Ramos (cell line): ENCODE data around the gene MDM2.

ENCODE experiments used
- in situ Hi-C: fragments of 300-500 bp; cut with MboI; formaldehyde crosslinking; loops from one replicate; pipeline ENCODE4 v1.14.3; 2022; ENCODE audit warnings: low sequenced_read_pairs; ENCODE audit not compliant: unreplicated experiment

MDM2 gene

GRCh38 chr12:68784015-68784414, 24.0 kb upstream of the MDM2 start:
- in situ Hi-C loops, result no loop called here

GRCh38 chr12:68785358-68785757, 22.6 kb upstream of the MDM2 start:
- in situ Hi-C loops, result no loop called here

DNA sequence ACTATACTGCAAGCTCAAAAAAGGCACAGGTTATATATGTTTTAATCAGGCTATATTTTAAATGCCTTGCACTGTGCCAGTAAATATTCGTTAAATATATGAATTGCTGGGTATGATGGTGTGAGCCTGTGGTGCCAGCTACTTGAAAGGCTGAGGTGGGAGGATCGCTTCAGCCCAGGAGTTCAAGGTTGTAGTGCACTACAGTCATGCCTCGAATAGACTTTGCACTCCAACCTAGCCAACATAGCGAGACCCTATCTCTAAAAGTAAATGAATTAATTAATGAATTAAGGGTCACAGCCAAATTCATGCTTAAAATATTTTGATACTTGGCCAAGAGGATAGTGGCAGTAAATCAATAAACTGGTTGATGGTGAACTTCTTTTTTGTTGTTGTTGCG, 22.2 kb upstream of the MDM2 start:
- in situ Hi-C loops, result no loop called here

DNA sequence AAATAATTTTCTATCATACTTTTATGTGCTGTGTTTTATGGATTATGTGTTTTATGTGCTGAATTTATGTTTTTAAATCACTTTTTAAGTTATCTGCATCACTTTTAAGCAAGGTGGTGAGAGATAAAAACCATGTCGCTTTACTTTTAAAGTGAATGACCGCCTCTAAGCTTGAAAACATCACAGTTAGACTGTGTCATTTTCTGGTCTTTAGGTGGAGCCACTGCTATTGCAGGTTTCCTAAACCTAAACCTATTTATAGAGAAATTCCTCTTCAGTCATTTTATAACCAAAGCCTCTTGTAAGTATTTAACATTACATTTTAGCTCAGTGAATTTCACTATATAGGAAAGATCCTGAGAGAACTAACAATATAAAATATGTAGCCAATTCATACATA, 21.0 kb upstream of the MDM2 start:
- in situ Hi-C loops, result no loop called here

- in situ Hi-C loops, result no loop called here
Observed at GRCh38 chr12:68788554-68789143, 19.3 kb upstream of the MDM2 start.

DNA sequence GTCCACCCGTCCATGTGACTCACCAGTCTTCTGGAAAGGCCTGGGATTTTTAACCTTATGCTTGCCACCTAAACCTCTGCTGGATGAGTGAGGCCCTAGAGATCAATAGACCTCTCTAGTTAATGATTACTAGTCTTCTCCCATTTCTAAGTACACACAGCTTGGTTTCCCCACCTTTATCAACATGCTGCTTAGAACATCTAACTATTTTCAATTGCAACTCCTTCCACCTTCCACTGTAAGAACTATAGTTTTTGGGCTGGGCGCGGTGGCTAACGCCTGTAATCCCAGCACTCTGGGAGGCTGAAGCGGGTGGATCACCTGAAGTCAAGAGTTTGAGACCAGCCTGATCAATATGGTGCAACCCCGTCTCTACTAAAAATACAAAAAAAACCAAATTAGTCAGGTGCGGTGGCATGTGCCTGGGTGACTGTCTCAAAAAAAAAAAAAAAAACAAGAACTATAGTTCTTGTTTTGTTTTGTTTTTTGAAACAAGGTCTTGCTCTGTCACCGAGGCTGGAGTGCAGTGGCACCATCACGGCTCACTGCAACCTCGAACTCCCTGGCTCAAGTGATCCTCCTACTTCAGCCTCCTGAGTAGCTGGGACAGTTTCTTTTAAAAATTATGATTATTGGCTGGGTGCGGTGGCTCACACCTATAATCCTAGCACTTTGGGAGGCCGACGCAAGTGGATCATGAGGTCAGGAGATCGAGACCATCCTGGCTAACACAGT, 18.7 kb upstream of the MDM2 start:
- in situ Hi-C loops, result no loop called here

DNA sequence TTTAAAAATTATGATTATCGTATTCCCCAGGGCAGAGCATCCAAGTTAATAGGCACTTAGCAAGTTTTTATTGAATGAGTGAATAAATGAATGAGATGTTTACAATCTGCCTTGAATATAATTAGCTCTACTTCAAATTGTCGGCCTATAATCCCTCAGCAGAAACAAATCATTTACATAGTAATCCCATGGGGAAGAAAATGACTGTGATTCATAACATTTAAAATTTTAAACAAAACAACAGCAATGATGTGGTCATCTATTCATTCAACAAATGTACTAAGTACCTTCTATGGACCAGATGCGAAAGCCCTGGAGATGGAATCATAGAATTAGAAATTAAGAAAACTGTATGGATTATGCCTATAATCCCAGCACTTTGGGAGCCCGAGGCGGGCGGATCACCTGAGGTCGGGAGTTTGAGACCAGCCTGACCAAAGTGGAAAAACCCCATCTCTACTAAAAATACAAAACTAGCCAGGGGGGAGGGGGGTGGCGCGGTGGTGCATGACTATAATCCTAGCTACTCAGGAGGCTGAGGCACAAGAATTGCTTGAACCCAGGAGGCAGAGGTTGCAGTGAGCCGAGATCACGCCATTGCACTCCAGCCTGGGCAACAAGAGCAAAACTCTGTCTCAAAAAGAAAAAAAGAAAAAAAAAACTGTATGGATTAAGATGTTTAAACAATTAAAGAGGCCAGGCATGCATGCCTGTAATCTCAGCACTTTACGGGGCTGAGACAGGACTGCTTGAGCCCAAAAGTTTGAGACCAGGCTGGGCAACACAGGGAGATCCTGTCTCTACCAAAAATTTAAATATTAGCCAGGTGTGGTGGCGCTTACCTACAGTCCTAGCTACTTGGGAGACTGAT, 17.7 kb upstream of the MDM2 start:
- in situ Hi-C loops, result no loop called here

DNA sequence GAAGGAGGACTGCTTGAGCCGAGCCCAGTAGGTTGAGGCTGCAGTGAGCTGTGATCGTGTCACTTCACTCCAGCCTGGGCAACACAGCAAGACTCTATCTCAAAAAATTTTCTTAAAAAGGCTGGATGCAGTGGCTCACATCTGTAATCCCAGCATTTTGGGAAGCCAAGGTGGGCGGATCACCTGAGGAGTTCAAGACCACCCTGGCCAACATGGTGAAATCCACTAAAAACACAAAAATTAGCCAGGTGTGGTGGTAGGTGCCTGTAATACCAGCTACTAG, 17.1 kb upstream of the MDM2 start:
- in situ Hi-C loops, result no loop called here

DNA sequence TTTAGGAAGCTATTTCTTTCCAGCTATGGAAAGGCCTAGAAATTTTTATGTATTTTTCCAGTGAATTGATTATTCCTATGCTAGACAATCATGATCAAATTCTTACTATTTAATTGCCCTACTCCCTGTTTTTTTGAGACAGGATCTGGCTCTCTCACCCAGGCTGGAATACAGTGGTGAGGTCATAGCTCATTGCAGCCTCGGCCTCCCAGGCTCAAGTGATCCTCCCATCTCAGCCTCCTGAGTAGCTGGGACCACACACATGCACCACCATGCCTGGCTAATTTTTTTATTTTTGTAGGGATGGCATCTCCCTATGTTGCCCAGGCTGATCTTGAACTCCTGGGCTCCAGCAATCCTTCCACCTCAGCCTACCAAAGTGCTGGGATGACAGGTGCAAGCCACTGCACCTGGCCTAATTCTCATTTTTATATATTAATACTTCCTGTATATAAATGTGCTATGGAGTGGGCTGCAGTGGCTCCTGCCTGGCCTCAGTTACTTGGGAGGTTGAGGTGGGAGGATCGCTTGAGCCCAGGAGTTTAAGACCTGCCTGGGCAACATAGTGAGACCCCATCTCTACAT, 16.0 kb upstream of the MDM2 start:
- in situ Hi-C loops, result no loop called here

GRCh38 chr12:68792952-68793351, 15.0 kb upstream of the MDM2 start:
- in situ Hi-C loops, result no loop called here

- in situ Hi-C loops, result no loop called here
Observed at GRCh38 chr12:68793436-68793835, 14.5 kb upstream of the MDM2 start.

GRCh38 chr12:68793975-68794652, 13.9 kb upstream of the MDM2 start:
- in situ Hi-C loops, result no loop called here

DNA sequence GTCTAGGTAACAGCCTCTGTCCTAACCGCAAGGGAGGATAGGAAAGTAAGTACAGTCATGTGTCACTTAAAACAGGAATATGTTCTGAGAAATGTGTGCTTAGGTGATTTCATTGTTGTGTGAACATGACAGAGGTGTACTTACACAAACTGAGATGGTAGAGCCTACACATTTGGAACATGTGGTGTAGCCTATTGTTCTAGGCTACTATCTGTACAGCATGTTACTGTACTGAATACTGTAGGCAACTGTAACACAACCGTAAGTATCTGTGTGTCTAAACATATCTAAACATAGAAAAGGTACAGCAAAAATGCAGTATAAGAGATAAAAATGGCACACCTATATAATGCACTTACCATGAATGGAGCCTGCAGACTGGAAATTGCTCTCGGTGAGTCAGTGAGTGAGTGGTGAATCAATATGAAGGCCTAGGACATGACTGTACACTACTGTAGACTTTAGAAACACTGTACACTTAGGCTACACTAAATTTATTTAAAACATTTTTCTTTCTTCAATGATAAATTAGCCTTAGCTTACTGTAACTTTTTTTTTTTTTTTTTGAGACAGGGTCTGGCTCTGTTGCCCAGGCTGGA, 13.2 kb upstream of the MDM2 start:
- in situ Hi-C loops, result no loop called here

GRCh38 chr12:68796399-68796798, 11.6 kb upstream of the MDM2 start:
- in situ Hi-C loops, result no loop called here

DNA sequence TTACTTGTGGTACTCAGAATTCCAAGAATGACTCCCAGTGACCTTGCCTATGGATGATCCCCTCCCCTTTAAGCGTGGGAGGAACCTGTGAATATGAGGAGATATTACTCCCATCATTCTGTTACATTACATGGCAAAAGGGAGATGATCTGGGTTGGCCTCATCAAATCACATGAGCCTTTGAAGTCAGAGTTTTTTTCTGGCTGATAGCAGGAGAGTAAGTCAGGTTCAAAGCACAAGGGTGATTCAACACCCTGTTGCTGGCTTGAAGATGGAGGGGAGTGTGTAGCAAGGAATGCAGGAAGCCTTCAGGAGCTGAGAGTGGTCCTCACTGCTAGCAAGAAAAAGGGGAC, 9.1 kb upstream of the MDM2 start:
- in situ Hi-C loops, result no loop called here

GRCh38 chr12:68800294-68800693, 7.7 kb upstream of the MDM2 start:
- in situ Hi-C loops, result loop anchor here (10.0 kb wide), 1 partner anchor 165 kb away; no protein-coding TSS in a partner anchor

- in situ Hi-C loops, result loop anchor here (10.0 kb wide), 1 partner anchor 166 kb away; no protein-coding TSS in a partner anchor
Observed at GRCh38 chr12:68801124-68801523, 6.9 kb upstream of the MDM2 start.

- in situ Hi-C loops, result loop anchor here (10.0 kb wide), 1 partner anchor 168 kb away; no protein-coding TSS in a partner anchor
Observed at GRCh38 chr12:68802372-68802745, 5.6 kb upstream of the MDM2 start.

DNA sequence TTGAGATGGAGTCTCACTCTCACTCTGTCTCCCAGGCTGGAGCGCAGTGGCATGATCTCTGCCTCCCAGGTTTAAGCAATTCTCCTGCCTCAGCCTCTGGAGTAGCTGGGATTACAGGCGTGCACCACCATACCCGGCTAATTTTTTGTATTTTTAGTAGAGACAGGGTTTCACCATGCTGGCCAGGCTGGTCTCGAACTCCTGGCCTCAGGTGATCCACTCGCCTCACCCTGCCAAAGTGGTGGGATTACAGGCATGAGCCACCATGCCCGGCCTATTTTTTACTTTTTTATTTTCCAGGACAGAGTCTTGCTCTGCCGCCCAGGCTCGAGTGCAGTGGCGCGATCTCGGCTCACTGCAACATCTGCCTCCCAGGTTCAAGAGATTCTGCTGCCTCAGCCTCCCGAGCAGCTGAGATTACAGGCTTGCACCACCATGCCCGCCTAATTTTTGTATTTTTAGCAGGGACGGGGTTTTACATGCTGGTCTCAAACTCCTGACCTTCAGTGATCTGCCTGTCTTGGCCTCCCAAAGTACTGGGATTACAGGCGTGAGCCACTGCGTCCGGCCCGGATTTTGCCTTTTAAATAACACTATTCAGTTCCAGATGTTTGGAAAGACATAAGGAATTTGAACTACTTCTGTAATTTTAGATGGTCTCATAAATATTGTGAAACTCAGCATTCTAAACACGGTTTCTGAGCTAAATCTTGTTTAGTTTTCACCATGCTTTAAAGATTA, 4.9 kb upstream of the MDM2 start:
- in situ Hi-C loops, result loop anchor here (10.0 kb wide), 1 partner anchor 168 kb away; no protein-coding TSS in a partner anchor
